Fibroblast of peridontal ligament (primary cell): ENCODE measurements around the gene SPAAR.
A peak's percentile ranks its signal among the peaks of the same experiment; 100 is the strongest.
"Not testable (repeated sequence)": the region's sequence is repeated elsewhere in the genome, so short reads cannot be mapped to it uniquely, and the experiment has no call there.

Experiments
- DNase-seq: peaks from one replicate; pipeline ENCODE4 v3.0.0-alpha.2; 2010; ENCODE audit errors: extremely low read depth

Gene SPAAR

DNA sequence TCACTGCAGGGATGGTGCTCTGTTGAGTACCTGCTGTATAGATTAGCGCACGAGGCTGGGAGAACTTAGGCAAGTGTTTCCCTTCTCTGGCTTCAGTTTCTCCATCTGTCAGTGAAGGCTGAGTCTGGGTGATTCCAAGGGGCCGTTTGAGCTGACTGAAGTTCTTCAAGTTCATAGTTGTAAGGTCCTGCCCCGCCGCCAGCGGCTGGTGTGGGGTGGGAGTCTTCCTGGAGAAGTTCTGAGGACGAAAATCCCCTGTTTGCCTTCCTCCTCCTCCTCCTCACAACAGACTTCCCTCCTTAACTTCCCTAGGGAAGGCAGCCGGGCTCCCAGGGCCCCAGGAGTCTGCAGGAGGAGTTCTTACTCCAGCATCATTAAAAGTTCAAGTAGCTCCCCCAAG, 5.0 kb upstream of the SPAAR start:
- DNase-seq = no peak

DNA sequence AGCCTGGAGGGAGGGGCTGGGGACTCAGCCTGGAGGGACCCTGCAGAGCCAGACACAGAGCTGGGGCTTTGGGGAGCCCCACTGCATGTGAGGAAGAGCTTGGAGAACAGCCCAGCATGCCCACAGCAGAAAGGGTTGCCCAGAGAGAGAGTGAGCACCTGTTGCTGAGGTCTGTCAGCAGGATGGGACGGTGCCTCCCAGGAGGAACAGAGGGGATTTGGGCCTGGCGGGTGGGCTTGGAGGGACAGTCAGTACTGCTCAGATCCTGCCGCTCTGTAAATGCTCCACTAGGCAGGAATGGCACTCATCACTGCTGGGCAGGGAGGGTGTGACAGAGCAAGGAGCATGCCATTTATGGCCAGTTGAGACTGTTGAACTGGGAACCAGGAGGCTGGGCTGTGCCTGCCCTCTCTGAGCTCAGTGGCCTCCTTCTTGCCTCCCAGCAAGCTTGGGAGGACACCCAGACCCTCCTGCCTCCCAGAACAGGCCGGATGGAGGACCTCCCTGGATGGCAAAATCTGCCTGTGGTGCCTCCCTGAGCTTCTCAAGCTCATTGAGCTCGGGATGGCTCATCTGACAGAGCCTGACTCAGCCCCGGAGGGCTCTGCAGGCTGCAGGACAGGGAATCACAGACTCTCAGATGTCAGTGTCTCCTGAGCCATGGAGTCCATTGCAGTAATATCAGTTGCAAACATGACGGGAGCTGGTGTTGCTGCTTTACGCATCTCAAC, 4.1 kb upstream of the SPAAR start:
- no peak for DNase-seq

DNA sequence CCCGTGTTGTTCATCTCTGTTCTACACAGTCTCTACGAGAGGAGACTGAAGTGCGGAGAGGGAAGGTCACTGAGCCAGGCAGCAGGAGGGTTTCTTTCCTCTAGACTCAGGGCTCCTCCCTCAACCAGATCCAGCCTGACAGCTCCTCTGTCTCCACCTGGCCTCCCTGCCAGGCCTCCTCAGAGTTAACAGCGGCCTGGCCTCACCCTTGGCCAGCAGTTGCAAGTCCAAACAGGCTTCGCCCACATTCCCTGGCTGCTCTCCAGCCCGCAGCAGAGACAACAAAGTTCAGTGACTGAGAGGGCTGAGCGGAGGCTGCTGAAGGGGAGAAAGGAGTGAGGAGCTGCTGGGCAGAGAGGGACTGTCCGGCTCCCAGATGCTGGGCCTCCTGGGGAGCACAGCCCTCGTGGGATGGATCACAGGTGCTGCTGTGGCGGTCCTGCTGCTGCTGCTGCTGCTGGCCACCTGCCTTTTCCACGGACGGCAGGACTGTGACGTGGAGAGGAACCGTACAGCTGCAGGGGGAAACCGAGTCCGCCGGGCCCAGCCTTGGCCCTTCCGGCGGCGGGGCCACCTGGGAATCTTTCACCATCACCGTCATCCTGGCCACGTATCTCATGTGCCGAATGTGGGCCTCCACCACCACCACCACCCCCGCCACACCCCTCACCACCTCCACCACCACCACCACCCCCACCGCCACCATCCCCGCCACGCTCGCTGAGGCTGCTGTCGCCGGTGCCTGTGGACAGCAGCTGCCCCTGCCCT, 3.2 kb upstream of the SPAAR start, which contains the start of gene HRCT1:
TSS of gene HRCT1 (plus strand) at position 291 of the 768 bp plus-strand sequence. CDS start at position 377, 86 bp downstream.
- DNase-seq = peak; percentile 93

DNA sequence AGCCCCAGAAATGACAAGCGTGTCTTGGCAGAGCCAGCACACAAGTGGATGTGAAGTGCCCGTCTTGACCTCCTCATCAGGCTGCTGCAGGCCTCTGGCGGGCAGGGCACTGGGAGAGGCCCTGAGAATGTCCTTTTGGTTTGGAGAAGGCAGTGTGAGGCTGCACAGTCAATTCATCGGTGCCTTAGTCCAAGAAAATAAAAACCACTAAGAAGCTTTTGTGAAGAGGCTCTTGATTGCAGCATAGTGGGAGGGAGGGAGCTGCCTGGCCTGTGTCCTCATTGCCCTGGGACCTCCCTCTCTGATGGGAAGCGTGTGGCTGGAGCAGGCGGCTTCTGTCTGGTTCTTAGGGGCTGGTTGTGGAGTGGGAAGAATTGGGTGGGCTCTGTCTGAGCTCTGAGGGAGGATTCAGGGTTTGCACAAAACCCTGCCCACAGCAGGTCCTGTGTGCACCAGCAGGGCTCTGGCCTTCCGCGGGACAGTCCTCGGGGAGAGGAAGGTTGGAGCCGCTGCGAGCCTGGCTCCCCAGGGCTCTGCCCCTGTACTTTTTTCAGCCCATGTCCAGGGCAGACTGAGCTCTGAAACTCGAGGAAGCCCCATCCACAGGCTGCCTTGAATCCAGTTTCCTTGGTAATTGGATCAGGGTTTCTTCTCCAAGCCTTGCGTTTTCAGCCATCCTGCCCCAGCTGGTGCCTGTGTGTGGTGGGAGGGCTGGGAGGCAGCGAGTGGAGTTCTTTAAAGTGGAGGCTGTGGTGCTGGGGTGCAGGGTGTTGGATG, 2.2 kb upstream of the SPAAR start:
- DNase-seq = peak; percentile 88

DNA sequence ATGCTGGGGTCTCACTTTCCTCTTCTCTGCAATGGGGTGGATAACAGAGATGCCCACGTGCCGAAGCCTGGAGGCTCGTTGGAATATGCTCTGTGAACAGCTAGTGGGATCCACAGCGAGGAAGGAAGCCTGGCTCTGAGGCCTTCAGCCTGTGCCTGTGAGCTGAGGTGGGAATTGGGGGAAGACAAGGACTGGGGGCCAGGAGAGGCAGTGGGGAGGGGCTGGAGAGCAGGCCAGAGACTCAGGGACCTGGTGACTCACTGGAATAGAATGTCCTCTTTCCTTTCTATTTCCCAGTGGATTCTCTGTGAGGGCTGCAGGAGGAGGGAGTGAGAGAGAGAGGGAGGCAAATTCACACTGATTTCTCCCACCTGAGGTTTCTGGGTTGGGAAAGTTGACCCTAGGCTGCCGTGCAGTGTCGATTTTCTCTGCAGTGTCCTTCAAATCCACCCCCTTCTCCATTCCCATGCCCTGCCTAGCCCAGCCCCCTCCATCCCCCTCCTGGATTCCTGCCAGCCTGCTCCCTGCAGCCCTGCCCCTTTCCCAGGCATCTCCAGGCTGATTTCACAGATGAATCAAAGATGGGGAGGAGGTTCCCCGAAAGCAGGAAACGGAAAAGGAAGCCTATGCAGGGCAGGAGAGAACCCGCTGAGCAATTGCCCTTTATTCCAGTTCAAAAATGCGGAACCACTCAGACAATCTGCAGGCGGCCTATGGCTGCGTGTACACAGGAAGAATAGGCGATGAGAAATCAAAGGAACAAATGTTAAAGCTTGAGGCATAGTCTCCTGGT, 1.4 kb upstream of the SPAAR start:
- DNase-seq = peak; percentile 79

DNA sequence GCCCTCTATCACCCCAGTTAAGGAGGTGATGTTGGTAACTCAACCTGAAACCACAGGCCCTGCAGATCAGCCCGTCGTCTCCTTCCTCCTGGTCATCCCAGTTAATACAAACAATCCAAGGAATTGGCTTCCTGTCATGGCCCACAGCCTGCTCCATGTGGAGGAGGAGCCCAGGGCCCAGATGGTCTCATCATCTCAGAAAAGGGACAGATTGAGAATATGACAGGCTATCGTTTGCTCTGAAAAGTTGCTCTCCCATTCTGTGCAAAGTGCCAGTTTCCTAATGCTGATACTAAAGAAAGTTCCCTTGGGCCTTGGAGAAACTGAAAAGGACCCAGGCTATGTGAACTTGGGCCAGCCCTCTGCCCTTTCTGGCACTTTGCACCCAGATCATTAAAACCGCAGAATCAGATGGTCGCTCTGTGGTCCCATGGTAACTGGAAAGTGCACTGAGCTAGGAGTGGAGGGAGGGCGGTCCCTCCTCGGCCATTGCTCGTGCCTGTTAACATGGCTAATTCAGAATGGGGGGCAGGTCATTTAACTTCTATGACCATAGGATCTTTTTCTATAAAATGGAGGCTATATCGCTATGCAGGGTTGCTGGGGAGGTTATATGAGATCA, 675 bp upstream of the SPAAR start:
- DNase-seq = no peak

DNA sequence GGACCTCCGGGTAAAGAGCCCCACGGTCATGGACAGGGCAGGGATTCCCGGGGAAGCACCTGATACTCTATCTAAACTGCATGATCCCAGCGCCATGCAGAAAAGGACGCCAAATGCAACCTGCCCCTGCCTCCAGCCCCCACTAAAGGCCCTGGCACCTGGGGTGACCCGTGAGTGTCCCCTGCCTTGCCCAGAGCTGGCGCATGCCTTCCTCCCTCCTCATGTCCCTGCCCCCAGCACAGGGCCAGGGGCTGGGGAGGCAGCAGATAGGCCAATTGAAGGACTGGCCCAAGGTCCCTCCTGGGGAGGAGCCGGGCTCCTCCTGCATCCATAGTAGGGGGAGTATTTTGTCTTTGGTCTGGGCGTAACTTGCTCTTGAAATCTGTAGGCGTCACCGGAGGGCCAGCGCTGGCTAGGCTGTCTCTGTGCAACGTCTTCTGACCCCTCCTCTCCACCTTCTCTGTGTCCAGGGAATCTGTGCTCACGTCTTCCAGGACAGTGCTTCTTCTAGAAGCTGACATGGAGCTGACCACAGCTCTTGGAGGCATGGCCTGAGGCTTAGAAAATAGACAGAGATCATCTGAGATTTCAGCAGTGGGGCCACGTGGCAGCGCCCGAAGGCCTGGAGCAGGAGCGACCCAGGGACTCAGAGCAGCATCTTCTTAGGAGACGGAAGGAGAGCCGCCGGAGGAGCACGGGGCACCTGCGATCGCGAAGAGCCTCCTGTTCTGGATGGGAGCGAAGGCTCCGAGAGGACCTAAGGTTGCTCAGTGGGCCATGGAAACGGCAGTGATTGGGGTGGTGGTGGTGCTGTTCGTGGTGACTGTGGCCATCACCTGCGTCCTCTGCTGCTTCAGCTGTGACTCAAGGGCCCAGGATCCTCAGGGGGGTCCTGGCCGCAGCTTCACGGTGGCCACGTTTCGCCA, 660 bp downstream of the SPAAR start:
- no peak for DNase-seq

DNA sequence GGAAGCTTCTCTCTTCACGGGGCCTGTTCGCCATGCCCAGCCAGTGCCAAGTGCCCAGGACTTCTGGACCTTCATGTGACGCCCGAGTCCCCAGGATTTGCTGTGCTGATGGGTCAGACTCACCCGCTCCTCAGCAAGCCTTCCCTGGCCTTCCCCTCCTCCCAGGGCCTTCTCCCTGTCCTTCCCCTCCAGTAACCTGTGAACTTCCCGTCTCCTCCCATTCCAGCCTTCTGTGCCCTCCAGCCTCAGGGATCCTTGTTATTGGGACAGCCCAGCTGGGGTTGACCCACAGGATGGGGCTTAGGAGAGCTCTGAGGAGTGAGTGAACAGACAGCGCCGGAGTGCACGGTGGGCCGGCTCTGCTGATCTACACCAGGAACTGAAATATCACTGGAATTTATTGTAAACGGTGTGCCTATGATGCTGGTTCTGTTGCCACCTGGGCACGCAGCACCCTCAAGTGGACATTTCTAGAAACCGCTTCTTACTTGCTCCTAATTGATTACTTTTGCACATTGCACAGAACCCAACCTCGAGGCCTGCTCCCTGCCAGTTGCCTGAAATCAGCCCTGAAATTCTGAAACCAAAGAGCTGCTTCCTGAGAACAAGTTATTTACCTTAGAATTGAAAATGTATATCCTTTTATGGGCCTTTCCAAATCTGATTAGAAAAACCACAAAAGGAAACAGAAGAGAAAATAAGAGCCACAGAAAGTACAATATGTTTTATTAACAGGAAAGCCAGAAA, 1.5 kb downstream of the SPAAR start:
- peak; percentile 58 for DNase-seq

DNA sequence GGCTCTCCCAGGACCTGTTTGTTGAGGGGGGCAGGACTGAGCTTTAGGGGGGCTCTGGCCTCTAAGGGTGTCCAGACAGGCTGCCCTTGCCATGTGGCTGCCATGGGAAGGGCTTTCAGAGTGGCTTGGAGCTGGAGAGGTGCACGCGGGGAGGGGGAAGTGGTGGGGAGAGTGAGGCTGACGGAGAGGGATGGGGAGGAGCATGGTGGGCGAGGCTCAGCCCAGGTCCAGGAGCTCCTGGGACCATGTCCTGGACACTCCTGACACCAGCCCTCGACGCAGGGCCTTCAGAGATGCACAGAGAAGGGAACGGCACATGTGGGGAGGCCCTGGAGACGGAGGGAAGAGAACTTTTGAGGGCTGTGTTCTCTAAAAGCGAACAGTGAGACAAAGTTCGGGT, 2.4 kb downstream of the SPAAR start:
- DNase-seq = no peak

DNA sequence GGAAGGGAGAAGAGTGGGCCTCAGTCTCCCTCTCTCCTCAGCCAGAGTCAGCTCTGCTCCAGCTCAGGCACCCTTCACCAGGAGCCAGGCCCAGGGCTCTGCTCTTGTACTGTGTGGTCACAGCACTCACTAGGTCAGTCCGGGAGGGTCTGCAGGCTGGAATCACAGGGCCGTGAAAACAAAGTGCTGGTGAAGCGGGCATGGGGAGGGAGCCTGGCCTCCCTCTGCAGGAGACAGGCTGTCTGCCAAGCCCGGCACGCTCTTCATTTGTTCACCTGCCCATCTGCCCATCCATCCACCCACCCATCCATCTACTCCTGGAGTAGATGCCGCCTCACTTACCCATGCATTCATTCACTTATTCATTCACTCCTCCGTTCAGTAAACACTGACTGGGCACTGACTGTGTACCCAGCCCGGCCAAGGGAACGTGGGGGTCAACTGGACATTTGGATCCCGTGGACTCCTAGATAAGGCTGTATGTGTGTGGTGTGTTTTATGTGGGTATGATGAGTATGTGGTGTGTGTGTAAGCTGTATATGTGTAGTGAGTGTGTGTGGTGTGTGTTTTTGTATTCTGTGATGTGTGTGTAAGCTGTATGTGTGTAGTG, 3.6 kb downstream of the SPAAR start:
- no peak for DNase-seq

DNA sequence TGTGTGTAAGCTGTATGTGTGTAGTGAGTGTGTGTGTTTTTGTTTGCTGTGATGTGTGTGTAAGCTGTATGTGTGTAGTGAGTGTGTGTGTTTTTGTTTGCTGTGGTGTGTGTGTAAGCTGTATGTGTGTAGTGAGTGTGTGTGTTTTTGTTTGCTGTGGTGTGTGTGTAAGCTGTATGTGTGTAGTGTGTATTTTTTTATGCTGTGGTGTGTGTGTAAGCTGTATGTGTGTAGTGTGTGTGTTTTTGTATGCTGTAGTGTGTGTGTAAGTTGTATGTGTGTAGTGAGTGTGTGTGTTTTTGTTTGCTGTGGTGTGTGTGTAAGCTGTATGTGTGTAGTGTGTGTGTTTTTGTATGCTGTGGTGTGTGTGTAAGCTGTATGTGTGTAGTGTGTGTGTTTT, 4.1 kb downstream of the SPAAR start:
- not testable (repeated sequence) for DNase-seq

DNA sequence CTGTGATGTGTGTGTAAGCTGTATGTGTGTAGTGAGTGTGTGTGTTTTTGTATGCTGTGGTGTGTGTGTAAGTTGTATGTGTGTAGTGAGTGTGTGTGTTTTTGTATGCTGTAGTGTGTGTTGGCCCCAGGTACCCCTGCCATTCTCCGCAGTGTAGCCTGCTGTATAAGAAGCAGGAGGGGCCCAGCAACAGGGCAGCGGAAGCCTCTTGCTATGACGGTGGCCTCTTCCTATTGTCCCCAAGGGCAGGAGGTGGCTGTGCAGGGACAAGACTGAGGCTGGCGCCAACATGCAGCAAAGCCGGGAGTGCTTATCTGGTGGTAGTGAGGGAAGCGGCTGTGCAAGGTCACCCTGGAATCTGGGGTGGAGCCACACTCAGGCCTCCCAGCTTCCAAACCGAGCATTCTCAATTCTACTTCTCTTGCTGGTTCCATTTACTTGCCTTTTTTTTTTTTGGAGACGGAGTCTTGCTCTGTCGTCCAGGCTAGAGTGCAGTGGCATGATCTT, 5.1 kb downstream of the SPAAR start:
- no peak for DNase-seq

DNA sequence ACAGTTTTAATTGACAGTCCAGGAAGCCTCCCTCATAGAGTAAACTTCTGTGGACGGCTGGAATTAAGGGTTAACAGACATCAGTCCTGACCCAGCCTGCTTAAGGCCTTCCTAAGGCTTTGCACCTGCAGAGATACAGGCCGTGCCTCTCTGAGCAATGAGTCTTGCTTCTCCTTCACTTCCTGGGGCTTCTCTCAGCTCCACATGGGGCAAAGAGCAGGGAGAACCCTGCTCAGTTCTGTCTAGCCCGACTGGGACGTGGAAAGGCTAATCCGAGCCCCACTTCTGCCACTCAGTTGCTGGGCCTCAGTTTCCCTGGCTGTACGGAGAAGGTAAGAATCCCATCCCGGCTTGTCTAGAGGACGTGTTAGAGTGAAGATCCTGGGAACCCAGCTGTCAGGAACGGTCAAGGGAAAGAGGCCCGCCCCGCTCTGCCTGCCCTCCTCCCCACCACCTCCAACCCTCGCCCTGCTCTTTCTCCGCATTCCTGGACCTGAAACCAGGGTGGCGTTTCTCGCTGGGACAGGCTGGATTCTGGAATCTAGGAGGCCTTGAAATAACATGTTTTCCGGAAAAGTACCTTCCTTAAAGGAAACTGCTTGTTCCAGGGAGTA, 6.5 kb downstream of the SPAAR start:
- no peak for DNase-seq

DNA sequence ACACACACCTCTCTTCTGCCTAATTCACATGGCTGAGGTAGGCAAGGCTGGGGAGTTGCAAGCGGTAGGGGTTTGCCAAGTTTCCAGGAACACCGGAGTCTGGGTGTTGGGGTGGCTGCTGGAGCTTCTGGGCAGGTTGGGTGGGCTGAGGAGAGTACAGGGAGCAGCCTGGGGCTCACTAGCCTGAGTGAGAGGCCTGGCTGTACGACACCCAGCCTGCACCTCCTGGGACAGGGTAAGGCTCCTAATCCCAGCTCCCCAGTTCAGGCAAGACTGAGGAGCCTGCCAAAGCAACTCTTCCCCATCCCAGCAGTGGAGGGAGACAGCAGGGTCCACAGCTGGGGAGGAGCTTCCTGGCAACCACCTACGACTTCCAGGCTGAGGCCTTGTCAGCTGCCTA, 8.0 kb downstream of the SPAAR start:
- no peak for DNase-seq

DNA sequence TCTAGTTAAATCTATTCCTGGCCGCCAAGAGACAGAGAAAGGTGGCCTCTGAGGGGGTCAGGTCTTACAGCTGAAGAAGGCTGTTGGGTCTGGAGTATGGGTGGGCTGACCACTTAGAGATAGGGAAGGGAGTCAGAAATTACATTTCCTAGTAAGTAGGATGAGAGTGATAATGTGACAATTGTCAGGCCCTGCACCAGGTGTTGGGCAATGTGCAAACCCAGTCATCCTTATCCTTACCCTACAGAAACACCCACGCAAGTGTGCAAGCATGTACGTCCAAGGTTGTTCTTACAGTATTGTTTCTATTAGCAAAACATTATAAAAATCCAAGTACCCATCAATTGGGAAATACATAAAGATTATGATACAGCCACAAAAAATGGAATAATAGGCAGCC, 9.5 kb downstream of the SPAAR start:
- DNase-seq = no peak

DNA sequence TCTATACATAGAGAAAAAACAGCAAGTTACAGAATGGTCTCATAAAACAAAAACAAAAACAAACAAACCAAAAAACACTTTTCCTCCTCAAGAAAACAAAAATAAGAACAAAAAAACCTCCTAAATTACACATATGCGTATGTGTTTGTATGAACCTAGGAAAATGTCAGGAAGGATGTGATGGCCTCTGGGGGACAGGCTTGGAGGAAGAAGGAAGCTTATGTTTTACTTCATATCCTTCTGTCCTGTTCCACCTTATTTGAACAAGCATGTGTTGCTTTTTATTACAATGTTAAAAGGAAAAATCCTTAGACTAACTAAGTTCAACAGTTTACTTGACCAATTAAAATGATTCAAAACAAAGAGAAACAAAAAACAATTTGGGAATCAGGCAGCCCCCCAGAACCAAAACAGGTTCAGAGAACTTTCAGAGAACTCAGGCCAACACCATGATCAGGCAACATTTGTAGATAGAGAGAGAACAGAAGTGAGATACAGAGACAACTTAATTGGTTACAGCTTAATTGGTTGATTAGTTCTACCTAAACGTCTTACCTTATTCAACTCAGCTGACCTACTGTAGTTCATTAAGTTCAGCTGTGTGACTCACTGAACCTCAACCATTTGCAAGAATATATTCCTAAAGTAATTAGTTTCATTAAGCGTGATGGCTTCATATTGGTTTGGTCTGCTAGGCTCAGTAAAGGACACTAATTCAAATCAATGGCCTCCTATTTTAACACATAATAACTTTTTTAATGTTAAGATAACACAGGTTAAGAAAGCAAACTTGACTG, 10.1 kb downstream of the SPAAR start:
- DNase-seq = no peak

DNA sequence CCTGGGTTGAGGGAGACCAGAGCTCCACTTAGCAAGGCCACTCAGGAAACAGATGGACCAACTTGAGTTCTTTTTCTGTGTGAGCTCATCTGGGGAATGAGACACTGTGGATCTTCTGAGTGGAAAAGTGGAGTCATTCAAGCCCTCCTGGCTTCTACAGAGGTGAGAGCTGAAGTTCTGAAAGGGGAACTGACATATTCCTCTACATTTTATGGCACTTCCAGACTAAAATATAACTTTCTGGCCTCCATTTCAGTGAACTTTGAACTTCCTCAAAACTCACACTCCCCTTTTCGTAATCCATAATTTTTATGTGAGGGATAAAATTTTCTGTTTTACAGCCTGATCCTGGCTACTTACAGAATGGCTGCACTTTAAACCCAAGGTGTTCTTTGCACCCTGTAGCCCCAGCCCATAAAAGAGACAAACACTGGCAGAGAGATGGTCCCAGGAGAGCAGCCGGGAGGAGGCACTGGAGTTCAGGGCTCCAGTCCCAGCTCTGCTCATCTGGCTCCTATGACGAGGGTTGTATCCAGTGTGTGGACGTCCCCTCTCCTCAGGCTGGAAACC, 10.8 kb downstream of the SPAAR start:
- peak; percentile 14 for DNase-seq
